H4 (cell line): Measurements from ENCODE around the gene RAD51B. TPM values are rescaled to one million over a fixed set of nuclear protein-coding genes. Genes with fewer than 3 reads are reported as not detected.
A peak's percentile ranks its signal among the peaks of the same experiment; 100 is the strongest.

ENCODE experiments used
- DNase-seq: peaks from one replicate; pipeline ENCODE4 v3.0.0-alpha.2; 2015; ENCODE audit warnings: low spot score
- total RNA-seq: library from RNA; depleted of rRNA; stranded (reverse); fragments of >200 nt; shearing (Covaris generic); gene quantifications from 2 replicates; pipeline ENCODE4 v1.2.3, GENCODE V29; 2014

The RAD51B gene
- total RNA-seq, 1 experiment from 2014 or later, result 11.2 TPM

- peak; percentile 92 for DNase-seq
These were observed 323.8 kb downstream of the RAD51B start for GRCh38 chr14:68143341-68143841.

DNA sequence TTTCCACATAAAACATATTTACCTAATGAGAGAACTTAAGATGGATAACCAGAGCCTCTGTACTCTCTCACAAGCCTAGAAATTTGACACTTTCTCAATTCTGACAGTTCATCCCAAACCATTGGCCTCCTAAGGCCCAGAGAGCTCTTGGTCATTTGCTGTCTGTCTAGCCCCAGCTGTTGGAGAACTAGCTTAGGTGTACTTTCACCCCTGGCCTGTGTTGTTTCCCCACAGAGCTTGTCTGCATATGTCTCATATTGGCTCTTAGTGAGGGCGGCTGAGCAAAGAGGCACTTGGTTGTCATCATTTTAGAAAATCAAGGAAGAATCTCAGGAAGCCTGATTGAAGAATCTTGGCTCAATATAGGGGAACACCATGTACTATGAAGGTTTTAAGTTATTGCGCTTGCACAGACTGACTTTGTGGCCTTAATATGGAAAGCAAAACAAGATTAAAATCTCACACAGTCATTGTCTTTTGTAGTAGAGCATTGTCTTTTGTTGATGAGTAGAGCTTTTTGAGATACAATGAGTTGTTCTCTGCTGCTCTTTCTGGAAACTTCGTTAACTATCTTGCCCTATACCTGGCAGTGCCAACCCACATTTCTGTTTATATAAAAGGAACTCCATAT, 324.6 kb downstream of the RAD51B start:
- no peak for DNase-seq

DNA sequence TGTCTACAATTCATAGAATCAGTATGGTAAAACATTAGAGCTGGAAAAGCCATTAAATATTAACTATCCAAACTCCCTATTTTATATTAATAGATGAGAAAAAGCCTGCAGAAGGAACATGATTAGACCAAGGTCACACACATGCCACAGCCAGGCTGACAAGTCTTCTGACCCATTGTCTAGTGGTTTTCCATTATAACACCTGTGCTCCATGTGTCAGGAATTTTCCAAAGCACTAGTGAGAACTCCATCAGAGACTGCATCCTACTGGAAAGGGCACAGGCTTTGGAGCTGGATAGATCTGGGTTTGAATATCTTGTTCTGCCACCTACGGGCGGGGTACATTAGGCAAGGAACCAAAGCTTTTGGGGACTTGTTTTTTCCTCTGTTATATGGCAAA, 325.5 kb downstream of the RAD51B start:
- no peak for DNase-seq

GRCh38 chr14:68145539-68145938, 326.0 kb downstream of the RAD51B start:
- DNase-seq, result no peak

DNA sequence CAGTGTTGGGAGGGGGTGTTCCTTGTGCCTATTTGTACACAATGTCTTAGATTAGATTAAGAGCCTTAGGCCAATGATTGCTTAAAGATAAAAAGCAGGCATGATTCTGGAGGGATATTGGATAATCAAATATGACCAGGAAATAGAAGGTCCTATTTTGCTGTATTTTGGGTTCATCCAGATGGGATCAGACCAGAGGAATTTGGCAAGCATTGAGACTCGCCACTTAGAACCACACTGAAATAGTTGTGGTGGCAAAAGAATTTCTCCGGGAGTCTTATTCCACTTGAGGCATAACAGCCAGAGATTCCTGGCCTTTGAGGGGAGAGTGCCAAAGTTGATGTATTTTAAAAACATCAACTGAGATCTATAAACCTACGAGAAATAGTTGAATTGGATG, 327.2 kb downstream of the RAD51B start:
- DNase-seq, result peak; percentile 95

DNA sequence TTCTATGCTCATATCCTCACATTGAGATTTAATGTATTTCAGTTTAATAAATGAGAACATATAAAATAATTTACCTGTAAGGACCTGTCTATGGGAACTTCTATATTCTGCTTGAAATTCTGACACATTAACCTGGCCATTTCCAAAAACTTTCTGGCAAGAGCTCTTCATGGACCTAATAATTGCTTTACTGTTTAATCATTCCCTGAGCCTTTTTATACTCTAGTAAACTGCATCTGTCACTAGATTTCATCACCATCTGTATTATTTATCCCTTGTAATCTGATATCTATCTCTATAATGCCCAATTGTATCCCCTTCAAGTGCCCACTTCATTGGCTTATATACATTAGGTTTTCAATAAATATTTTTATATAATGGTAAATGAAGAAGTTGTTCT, 327.7 kb downstream of the RAD51B start:
- no peak for DNase-seq

DNA sequence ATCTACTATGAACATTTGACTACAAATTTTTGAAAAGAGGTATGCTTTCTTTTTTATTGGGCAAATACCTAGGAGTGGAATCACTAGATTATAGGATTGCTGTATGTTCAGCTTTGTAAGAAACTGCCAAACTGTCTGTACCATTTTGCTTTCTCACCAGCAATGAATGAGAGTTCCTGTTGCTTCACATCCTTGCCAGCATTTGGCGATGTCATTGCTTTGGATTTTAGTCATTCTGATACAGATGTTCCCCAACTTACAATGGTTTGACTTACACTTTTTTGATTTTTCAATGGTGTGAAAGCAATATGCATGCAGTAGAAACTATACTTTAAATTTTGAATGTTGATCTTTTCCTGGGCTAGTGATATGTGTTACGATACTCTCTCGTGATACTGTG, 328.7 kb downstream of the RAD51B start:
- no peak for DNase-seq

DNA sequence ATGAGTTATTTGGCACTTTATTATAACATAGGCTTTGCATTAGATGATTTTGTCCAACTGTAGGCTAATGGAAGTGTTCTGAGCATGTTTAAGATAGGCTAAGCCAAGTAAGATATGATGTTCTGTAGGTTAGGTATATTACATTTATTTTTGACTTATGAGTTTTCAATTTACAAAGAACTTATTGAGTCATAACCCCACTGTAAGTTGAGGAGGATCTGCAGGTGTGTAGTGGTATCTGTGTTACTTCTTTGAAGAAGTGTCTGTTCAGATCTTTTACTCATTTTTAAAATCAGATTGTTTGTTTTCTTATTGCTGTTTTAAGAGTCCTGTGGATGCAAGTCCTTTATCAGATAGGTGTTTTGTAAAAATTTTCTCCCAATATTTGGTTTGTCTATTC, 329.2 kb downstream of the RAD51B start:
- no peak for DNase-seq

DNA sequence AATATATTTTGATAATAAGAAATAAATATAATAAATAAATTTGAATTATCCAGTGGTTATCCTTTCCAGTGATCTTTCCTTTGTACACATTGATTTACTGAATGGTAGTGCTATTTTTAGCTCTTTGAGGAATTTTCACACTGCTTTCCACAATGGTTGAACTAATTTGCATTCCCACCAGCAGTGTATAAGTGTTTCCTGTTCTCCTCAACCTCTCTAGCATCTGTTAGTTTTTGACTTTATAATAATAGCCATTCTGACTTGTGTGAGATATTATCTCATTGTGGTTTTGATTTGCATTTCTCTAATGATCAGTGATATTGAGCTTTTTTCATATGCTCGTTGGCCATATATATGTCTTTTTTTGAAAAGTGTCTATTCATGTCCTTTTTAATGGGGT, 333.7 kb downstream of the RAD51B start:
- DNase-seq, result no peak

- no peak for DNase-seq
These were observed 334.7 kb downstream of the RAD51B start for GRCh38 chr14:68154275-68154674.

- peak; percentile 36 for DNase-seq
These were observed 338.4 kb downstream of the RAD51B start for GRCh38 chr14:68157971-68158371.

DNA sequence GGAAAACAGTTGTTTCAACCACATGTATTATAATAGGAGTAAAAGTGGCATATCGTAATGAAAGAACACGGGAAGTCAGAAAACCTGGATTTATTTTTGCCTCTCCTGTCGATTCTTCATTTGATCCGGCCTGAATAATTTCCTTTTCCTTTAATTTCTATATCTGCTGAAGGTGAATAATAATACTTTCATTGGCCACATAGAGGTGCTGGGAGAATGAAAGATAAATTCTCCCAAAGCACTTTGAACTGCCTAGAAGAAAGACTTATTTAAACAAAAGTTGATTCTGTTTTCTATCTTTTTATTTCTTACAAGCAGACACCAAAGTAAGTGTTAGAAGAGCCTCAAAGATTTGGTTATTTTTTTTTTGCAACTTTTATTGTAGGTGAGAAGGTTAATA, 339.1 kb downstream of the RAD51B start:
- no peak for DNase-seq

GRCh38 chr14:68159701-68160633, 340.4 kb downstream of the RAD51B start:
- DNase-seq, result no peak

DNA sequence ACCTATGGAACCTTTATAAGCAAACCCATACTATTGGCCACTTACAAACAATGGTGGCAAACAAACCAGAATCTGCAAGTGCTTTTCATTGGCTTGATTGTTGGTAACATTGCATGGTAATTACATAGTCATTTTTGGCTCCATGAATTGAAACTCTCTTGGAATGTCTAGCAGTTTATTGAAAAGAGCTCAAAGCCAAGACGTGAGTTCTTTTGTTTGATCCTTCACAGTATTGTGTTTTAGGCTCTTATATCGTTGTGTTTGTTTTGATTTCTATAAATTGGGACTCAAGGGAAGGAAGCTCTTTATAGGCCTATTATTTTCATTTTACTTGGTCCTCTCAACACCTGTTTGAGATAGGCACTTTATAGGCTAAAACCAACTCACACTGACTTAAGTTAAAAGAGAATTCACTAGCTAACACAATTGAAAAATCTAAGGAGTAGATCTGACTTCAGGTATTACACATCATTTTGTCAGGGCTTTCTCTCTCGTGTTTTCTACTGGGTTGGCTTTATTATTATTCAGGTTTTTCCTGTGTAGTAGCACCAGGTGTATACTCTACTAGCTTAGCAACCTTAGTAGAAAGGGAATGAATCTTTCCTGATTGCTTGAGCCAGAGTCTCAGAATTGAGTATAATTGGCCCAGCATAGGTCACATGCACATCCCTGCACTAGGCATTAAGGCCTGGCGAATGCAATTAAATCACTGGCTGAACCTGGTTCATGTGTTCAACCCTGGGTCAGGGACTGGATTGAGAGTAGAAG, 341.4 kb downstream of the RAD51B start:
- no peak for DNase-seq

DNA sequence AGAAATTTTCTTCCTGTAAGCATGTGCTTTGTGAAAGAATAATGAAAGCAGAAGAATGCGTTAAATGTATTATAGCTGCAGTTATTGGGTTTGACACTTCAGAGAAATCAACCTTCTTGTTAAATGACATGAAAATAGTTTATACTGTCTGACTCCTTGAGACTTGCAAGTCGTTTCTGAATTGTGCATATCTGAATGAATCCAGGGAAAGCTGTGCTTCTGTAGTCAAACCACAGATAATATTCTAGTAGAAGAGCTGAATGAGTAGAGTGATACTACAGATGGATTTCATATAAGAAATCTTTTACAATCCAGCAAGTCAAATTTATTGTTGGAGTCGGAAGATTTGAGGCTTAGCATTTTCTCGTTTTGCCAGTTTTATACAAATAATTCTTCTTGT, 343.3 kb downstream of the RAD51B start:
- DNase-seq, result no peak

- DNase-seq, result peak; percentile 19
These were observed 345.1 kb downstream of the RAD51B start for GRCh38 chr14:68164711-68165113.

- DNase-seq, result no peak
These were observed 345.8 kb downstream of the RAD51B start for GRCh38 chr14:68165274-68165843.

- DNase-seq, result no peak
These were observed 347.3 kb downstream of the RAD51B start for GRCh38 chr14:68166731-68167382.

GRCh38 chr14:68167383-68168087, 348.0 kb downstream of the RAD51B start:
- no peak for DNase-seq

DNA sequence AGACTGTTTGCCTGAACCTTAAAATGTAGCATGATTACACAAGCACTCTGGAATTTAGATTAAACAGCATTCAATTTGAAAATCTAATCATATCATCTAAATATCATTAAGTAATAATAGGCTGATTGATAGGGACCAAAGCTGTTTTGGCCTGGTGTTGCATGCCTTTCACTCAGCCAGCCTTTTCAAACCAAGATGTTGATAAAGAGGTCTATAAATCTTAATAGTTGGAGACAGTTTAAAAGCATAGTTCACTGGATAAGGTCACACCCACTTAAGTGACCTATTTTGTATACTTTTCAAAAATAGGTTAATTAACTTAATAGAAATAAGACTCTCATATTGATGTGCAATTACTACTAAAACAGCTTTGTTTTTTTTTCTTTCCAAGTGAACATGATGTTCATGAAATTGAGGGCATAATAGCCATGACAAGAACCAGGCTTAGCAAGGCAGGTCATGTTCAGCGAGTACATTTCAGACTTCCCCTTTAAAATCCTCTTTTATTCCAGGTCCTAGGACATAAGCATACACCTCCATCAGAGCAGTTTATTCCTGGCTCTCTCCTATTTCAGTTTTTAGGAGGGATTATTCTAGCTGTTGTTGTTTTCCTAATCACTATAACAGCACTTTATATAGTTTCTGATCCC, 349.0 kb downstream of the RAD51B start:
- no peak for DNase-seq
